IPS DF 6.9 (cell line): Measurements from ENCODE around the gene MRC1.

Experiments
- DNase-seq: peaks from one replicate; pipeline ENCODE4 v3.0.0-alpha.2; 2013; ENCODE audit warnings: low read depth, low spot score
- H3K27ac ChIP-seq: one replicate; pipeline ENCODE4 v1.5.1; 2013; ENCODE audit warnings: low read length, control low read depth
- H3K27me3 ChIP-seq: 2 replicates; pipeline ENCODE4 v1.6.1; 2013; ENCODE audit warnings: mild to moderate bottlenecking, low read length; ENCODE audit not compliant: control insufficient read depth, insufficient read depth
- H3K36me3 ChIP-seq: 2 replicates; pipeline ENCODE4 v1.6.1; 2013; ENCODE audit warnings: low read length; ENCODE audit not compliant: control insufficient read depth, insufficient read depth
- H3K4me1 ChIP-seq: 2 replicates; pipeline ENCODE4 v1.6.1; 2013; ENCODE audit warnings: low read length; ENCODE audit not compliant: control insufficient read depth, insufficient read depth
- H3K4me3 ChIP-seq: 2 replicates; pipeline ENCODE4 v1.5.1; 2013; ENCODE audit warnings: mild to moderate bottlenecking, low read length
- H3K9me3 ChIP-seq: 2 replicates; pipeline ENCODE4 v1.6.1; 2013; ENCODE audit warnings: low read length, inconsistent platforms; ENCODE audit not compliant: control insufficient read depth, insufficient read depth
- WGBS: extraction: QIAGEN DNeasy Blood & Tissue Kit; methylation state at CpG from one replicate; pipeline ENCODE4 v1.1.7; 2013; ENCODE audit warnings: mixed read lengths, missing lambda C conversion rate; ENCODE audit not compliant: insufficient read length, insufficient coverage; 5-methylcytosine and 5-hydroxymethylcytosine counted together

The MRC1 gene

GRCh38 chr10:17888189-17888588 lies 79.0 kb downstream of the MRC1 start:
- Histone ChIP-seq H3K27ac (no peak overlapping the region), H3K4me1 (no peaks in the 10 kb centered on the region), H3K27me3 (no peaks in the 10 kb centered on the region), H3K36me3 (no peaks in the 10 kb centered on the region), H3K4me3 (no peak overlapping the region), H3K9me3 (no peaks in the 10 kb centered on the region)
- DNase-seq, result no peak

DNA sequence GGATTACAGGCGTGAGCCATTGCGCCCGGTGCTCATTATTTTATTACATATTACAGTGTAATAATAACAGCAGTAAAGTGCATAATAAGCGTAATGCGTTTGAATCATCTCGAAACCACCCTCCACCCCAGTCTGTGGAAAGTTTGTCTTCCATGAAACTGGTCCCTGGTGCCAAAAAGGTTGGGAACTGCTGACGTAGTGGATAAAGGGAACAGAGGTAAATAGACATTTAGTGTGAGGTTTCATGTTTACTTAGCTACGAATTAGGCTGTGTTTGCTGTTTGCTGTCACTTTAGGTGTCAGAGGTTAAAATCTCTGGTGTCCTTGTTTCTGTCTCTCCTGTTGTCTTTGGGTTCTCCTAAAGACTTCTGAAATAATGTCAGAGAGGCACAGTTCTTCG lies 82.3 kb downstream of the MRC1 start:
- Histone ChIP-seq H3K9me3 (no peaks in the 10 kb centered on the region), H3K27me3 (no peaks in the 10 kb centered on the region), H3K4me1 (no peaks in the 10 kb centered on the region), H3K36me3 (no peaks in the 10 kb centered on the region), H3K4me3 (no peak overlapping the region), H3K27ac (no peak overlapping the region)
- WGBS, result no CpG with 5 or more reads among the region's 9 CpGs
- no peak for DNase-seq

DNA sequence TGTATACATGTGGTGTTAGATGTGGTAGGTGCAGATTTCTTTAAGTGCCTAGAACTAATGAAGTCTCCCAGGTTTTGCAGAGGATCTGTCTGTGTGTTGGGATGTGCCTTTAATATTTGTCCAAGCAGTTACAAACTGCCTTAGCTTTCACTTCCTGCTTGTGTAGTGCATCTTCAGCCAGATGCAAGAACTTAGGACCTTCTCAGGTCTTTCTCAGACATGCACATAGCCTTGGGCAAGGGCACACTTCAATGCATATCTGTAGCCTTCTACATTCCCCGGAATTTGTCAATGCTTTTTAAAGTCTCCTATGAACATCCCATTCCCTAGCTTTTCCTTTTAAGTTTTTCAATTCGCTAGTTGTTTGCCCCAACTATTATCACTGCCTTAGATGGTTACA lies 95.4 kb downstream of the MRC1 start:
- Histone ChIP-seq H3K9me3 (no peaks in the 10 kb centered on the region), H3K27me3 (no peaks in the 10 kb centered on the region)
- no peak for DNase-seq

GRCh38 chr10:17905491-17905890 lies 96.3 kb downstream of the MRC1 start:
- Histone ChIP-seq H3K9me3 (no peaks in the 10 kb centered on the region), H3K27ac (no peak overlapping the region), H3K4me1 (no peaks in the 10 kb centered on the region), H3K27me3 (no peaks in the 10 kb centered on the region), H3K36me3 (no peaks in the 10 kb centered on the region), H3K4me3 (no peak overlapping the region)
- no peak for DNase-seq
- 100% methylated on average over 2 of the region's 3 CpGs for WGBS

More for the DNA sequence above, 95.4 kb downstream of the MRC1 start:
- Histone ChIP-seq H3K4me1 (no peaks in the 10 kb centered on the region), H3K4me3 (no peak overlapping the region), H3K36me3 (no peaks in the 10 kb centered on the region), H3K27ac (no peak overlapping the region)
- no CpG with 5 or more reads among the region's 2 CpGs for WGBS

DNA sequence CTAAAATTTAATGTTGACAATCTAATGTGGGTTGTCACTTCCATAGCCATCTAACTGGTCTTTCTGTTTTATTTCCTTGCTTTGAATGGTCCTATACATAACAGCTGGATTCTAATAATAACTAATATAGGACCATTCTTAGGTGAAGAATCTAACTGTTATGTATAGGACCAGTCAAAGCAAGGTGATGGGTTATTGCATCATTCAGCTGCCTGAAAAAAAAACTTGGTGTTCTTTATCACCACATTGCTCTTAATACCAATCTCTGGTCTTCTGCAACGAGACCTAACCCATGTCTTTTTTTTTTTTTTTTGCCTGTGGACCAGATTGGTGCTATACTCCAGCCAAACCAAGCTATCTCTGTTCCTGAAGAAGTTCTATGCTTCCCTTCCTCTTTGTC lies 96.9 kb downstream of the MRC1 start:
- WGBS, result no CpG with 5 or more reads among the region's 1 CpG
- Histone ChIP-seq H3K4me3 (no peak overlapping the region), H3K36me3 (no peaks in the 10 kb centered on the region), H3K4me1 (no peaks in the 10 kb centered on the region), H3K9me3 (no peaks in the 10 kb centered on the region), H3K27me3 (no peaks in the 10 kb centered on the region), H3K27ac (no peak overlapping the region)
- no peak for DNase-seq

DNA sequence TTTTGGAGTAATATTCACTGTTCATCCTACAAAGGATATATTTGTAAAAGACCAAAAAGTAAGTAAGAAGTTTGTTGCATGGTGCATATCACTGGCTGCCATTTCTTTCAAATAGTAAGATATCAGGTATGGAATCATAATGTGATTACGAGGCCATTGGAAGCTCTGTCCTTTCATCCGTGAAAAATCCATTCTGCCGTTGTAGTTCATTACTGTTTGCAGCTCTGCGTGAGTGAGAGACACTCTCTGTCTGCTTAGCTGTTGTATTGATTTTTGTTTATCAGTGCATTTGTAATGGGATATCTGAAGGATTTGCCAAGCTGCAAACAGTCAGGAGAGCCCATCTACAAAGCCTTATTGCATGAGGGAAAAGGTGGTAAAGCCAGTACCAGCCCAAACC lies 98.5 kb downstream of the MRC1 start:
- Histone ChIP-seq H3K4me3 (no peak overlapping the region), H3K36me3 (no peaks in the 10 kb centered on the region), H3K27me3 (no peaks in the 10 kb centered on the region), H3K4me1 (no peaks in the 10 kb centered on the region), H3K27ac (no peak overlapping the region), H3K9me3 (no peaks in the 10 kb centered on the region)
- WGBS, result no CpG with 5 or more reads among the region's 4 CpGs
- no peak for DNase-seq

DNA sequence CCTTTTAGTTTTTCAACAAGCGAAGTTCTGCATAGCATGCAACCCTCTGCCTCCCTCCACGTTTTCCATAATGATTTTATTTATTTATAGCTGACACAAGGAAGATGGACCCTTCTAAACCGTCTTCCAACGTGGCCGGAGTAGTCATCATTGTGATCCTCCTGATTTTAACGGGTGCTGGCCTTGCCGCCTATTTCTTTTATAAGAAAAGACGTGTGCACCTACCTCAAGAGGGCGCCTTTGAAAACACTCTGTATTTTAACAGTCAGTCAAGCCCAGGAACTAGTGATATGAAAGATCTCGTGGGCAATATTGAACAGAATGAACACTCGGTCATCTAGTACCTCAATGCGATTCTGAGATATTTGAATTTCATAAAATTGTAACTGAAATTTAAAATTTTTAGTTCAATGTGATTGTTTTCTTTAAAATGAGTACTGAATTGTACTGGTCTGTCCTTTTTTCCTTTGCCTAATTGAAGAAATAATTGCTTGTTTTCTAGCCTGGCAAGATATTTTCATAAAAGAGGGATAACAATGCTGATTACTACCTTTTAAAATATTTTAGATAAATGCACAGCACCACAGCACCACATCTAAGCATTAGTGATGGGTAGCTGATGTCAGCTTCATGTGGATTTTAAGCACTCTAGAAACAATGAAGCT lies 101.1 kb downstream of the MRC1 start:
- DNase-seq, result peak; percentile 4
- H3K27me3 ChIP-seq, result no peaks in the 10 kb centered on the region
- H3K9me3 ChIP-seq, result no peaks in the 10 kb centered on the region
- no peak overlapping the region for H3K4me3 ChIP-seq
- no CpG with 5 or more reads among the region's 12 CpGs for WGBS
- no peaks in the 10 kb centered on the region for H3K4me1 ChIP-seq
- no peak overlapping the region for H3K27ac ChIP-seq
- no peaks in the 10 kb centered on the region for H3K36me3 ChIP-seq

GRCh38 chr10:17912754-17913153 lies 103.6 kb downstream of the MRC1 start:
- H3K4me3 ChIP-seq, result no peak overlapping the region
- no CpG with 5 or more reads among the region's 4 CpGs for WGBS
- H3K27me3 ChIP-seq, result no peaks in the 10 kb centered on the region
- H3K9me3 ChIP-seq, result no peaks in the 10 kb centered on the region
- H3K27ac ChIP-seq, result no peak overlapping the region
- no peak for DNase-seq
- no peaks in the 10 kb centered on the region for H3K36me3 ChIP-seq
- H3K4me1 ChIP-seq, result no peaks in the 10 kb centered on the region

- no peak overlapping the region for H3K4me3 ChIP-seq
- no peaks in the 10 kb centered on the region for H3K9me3 ChIP-seq
- H3K36me3 ChIP-seq, result no peaks in the 10 kb centered on the region
- no peaks in the 10 kb centered on the region for H3K27me3 ChIP-seq
- WGBS, result no CpG with 5 or more reads among the region's 5 CpGs
- no peak overlapping the region for H3K27ac ChIP-seq
- DNase-seq, result no peak
- H3K4me1 ChIP-seq, result no peaks in the 10 kb centered on the region
These were observed 104.5 kb downstream of the MRC1 start for GRCh38 chr10:17913604-17914003.

DNA sequence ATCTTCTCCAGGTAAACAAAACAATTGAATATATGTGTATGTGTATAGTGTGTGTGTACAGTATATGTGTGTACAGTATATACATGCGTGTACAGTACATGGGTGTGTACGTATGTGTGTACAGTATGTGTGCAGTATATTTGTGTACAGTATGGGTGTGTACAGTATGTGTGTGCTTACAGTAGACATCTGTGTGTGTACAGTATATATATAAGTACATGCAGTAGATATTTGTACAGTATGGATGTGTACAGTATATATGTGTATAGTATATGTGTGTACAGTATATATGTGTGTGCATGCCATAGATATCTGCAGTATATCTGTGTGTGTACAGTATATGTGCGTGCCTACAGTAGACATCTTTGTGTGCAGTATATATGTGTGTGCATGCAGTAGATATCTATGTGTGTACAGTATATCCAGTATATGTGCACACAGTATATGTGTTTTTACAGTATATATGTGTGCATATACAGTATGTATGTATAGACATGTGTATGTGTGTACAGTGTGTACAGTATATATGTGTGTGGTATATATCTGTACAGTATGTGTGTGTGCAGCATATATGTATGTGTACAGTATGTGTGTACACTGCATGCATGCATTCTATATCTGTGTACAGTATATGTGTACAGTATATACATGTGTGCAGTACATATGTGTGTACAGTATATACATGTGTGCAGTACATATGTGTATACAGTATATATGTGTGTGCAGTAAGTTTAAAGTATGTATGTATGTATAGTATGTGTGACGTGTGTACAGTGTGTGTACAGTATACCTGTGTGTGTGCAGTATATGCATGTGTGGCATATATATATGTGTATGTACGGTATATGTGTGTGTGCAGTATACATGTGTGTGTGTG lies 105.3 kb downstream of the MRC1 start:
- H3K9me3 ChIP-seq, result no peaks in the 10 kb centered on the region
- H3K27me3 ChIP-seq, result no peaks in the 10 kb centered on the region
- DNase-seq, result no peak
- H3K36me3 ChIP-seq, result no peaks in the 10 kb centered on the region
- no peak overlapping the region for H3K27ac ChIP-seq
- H3K4me1 ChIP-seq, result no peaks in the 10 kb centered on the region
- no peak overlapping the region for H3K4me3 ChIP-seq
- WGBS, result 100% methylated on average over 2 of the region's 5 CpGs

DNA sequence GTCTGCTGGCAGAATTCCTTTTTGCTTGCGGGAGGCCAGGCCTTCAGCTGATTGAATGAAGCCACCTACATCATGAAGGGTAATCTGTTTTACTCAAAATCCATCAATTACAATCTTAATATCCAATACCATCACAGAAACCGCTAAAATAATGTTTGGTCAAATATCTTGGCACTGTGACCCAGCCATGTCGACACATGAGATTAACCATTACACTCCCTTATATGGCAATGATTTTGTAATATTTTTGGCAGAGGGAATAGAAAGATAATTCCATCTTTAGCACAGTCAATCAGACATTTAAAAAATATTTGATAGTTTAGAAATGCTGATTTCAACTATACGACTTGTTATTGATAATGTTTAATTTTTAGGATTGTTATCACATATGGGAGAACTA lies 106.0 kb downstream of the MRC1 start:
- Histone ChIP-seq H3K27me3 (no peaks in the 10 kb centered on the region), H3K4me3 (no peak overlapping the region), H3K36me3 (no peaks in the 10 kb centered on the region), H3K9me3 (no peaks in the 10 kb centered on the region), H3K4me1 (no peaks in the 10 kb centered on the region), H3K27ac (no peak overlapping the region)
- no peak for DNase-seq
- no CpG with 5 or more reads among the region's 4 CpGs for WGBS
